ENCODE data around the gene NRDC. TPM values are rescaled to one million over a fixed set of nuclear protein-coding genes. Genes with fewer than 3 reads are reported as not detected.
A peak's percentile ranks its signal among the peaks of the same experiment; 100 is the strongest.

NRDC gene
- total and polyA plus RNA-seq, 2 experiments from 2014 or later: 129 to 217 TPM

DNA sequence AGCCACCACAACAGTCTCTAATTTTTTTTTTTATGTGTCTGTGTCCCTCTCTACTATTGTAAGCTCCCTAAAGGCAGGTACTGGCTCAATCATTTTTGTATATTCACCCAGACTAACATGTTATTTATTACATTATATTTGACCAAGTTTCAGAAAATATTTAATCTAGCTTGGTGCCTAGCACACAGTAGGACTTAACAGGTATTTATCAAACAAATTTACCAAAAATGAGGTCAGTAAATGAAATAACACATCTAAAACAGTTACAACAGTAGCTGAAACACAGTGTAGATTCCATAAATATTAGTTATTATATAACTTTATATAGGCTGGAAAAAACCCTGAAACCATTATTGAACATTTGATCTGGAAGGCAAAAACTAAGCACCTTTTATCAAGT lies 2.7 kb downstream of the NRDC start:
- peak overlapping the region; percentile 89 for H3K4me2 ChIP-seq
- DNase-seq (ENCODE audit: low spot score) (no peak), ATAC-seq (no peak)
- H3K27me3 ChIP-seq (ENCODE audit: insufficient read depth): no peaks in the 10 kb centered on the region
- TF ChIP-seq CREB1 (CRISPR knock-in tag; IDR thresholded peaks at IDR 0.05; ENCODE audit: low read depth) (no peak), EZH2phosphoT487 (IDR thresholded peaks at IDR 0.05; ENCODE audit: unreplicated experiment) (no peak), EZH2 (IDR thresholded peaks at IDR 0.05; ENCODE audit: low read depth, unreplicated experiment) (no peak), JUNB (IDR thresholded peaks at IDR 0.05; ENCODE audit: unreplicated experiment) (no peak), NANOG (IDR thresholded peaks at IDR 0.05; ENCODE audit: borderline replicate concordance) (no peak), ZNF114 (CRISPR knock-in tag; IDR thresholded peaks at IDR 0.05) (no peak), ZNF331 (CRISPR knock-in tag; IDR thresholded peaks at IDR 0.05; ENCODE audit: low read depth) (no peak), STAT1 (IDR thresholded peaks at IDR 0.05; ENCODE audit: unreplicated experiment) (no peak), ETS1 (IDR thresholded peaks at IDR 0.05) (no peak), POLR2AphosphoS5 (IDR thresholded peaks at IDR 0.05; ENCODE audit: low read depth) (no peak)
- TF ChIP-seq, protein P1, sequence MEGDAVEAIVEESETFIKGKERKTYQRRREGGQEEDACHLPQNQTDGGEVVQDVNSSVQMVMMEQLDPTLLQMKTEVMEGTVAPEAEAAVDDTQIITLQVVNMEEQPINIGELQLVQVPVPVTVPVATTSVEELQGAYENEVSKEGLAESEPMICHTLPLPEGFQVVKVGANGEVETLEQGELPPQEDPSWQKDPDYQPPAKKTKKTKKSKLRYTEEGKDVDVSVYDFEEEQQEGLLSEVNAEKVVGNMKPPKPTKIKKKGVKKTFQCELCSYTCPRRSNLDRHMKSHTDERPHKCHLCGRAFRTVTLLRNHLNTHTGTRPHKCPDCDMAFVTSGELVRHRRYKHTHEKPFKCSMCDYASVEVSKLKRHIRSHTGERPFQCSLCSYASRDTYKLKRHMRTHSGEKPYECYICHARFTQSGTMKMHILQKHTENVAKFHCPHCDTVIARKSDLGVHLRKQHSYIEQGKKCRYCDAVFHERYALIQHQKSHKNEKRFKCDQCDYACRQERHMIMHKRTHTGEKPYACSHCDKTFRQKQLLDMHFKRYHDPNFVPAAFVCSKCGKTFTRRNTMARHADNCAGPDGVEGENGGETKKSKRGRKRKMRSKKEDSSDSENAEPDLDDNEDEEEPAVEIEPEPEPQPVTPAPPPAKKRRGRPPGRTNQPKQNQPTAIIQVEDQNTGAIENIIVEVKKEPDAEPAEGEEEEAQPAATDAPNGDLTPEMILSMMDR (conservative IDR thresholded peaks at IDR 0.05; ENCODE audit: low read depth in 2 of 2): no peak
- TF ChIP-seq, protein P2, sequence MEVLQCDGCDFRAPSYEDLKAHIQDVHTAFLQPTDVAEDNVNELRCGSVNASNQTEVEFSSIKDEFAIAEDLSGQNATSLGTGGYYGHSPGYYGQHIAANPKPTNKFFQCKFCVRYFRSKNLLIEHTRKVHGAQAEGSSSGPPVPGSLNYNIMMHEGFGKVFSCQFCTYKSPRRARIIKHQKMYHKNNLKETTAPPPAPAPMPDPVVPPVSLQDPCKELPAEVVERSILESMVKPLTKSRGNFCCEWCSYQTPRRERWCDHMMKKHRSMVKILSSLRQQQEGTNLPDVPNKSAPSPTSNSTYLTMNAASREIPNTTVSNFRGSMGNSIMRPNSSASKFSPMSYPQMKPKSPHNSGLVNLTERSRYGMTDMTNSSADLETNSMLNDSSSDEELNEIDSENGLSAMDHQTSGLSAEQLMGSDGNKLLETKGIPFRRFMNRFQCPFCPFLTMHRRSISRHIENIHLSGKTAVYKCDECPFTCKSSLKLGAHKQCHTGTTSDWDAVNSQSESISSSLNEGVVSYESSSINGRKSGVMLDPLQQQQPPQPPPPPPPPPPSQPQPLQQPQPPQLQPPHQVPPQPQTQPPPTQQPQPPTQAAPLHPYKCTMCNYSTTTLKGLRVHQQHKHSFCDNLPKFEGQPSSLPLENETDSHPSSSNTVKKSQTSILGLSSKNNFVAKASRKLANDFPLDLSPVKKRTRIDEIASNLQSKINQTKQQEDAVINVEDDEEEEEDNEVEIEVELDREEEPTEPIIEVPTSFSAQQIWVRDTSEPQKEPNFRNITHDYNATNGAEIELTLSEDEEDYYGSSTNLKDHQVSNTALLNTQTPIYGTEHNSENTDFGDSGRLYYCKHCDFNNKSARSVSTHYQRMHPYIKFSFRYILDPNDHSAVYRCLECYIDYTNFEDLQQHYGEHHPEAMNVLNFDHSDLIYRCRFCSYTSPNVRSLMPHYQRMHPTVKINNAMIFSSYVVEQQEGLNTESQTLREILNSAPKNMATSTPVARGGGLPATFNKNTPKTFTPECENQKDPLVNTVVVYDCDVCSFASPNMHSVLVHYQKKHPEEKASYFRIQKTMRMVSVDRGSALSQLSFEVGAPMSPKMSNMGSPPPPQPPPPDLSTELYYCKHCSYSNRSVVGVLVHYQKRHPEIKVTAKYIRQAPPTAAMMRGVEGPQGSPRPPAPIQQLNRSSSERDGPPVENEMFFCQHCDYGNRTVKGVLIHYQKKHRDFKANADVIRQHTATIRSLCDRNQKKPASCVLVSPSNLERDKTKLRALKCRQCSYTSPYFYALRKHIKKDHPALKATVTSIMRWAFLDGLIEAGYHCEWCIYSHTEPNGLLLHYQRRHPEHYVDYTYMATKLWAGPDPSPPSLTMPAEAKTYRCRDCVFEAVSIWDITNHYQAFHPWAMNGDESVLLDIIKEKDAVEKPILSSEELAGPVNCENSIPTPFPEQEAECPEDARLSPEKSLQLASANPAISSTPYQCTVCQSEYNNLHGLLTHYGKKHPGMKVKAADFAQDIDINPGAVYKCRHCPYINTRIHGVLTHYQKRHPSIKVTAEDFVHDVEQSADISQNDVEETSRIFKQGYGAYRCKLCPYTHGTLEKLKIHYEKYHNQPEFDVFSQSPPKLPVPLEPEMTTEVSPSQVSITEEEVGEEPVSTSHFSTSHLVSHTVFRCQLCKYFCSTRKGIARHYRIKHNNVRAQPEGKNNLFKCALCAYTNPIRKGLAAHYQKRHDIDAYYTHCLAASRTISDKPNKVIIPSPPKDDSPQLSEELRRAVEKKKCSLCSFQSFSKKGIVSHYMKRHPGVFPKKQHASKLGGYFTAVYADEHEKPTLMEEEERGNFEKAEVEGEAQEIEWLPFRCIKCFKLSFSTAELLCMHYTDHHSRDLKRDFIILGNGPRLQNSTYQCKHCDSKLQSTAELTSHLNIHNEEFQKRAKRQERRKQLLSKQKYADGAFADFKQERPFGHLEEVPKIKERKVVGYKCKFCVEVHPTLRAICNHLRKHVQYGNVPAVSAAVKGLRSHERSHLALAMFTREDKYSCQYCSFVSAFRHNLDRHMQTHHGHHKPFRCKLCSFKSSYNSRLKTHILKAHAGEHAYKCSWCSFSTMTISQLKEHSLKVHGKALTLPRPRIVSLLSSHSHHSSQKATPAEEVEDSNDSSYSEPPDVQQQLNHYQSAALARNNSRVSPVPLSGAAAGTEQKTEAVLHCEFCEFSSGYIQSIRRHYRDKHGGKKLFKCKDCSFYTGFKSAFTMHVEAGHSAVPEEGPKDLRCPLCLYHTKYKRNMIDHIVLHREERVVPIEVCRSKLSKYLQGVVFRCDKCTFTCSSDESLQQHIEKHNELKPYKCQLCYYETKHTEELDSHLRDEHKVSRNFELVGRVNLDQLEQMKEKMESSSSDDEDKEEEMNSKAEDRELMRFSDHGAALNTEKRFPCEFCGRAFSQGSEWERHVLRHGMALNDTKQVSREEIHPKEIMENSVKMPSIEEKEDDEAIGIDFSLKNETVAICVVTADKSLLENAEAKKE (CRISPR knock-in tag; IDR thresholded peaks at IDR 0.05): no peak
- TF ChIP-seq, protein P3, sequence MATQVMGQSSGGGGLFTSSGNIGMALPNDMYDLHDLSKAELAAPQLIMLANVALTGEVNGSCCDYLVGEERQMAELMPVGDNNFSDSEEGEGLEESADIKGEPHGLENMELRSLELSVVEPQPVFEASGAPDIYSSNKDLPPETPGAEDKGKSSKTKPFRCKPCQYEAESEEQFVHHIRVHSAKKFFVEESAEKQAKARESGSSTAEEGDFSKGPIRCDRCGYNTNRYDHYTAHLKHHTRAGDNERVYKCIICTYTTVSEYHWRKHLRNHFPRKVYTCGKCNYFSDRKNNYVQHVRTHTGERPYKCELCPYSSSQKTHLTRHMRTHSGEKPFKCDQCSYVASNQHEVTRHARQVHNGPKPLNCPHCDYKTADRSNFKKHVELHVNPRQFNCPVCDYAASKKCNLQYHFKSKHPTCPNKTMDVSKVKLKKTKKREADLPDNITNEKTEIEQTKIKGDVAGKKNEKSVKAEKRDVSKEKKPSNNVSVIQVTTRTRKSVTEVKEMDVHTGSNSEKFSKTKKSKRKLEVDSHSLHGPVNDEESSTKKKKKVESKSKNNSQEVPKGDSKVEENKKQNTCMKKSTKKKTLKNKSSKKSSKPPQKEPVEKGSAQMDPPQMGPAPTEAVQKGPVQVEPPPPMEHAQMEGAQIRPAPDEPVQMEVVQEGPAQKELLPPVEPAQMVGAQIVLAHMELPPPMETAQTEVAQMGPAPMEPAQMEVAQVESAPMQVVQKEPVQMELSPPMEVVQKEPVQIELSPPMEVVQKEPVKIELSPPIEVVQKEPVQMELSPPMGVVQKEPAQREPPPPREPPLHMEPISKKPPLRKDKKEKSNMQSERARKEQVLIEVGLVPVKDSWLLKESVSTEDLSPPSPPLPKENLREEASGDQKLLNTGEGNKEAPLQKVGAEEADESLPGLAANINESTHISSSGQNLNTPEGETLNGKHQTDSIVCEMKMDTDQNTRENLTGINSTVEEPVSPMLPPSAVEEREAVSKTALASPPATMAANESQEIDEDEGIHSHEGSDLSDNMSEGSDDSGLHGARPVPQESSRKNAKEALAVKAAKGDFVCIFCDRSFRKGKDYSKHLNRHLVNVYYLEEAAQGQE (IDR thresholded peaks at IDR 0.05; ENCODE audit: unreplicated experiment): no peak
- no peaks in the 10 kb centered on the region for H3K27me3 Mint-ChIP-seq (ENCODE audit: insufficient read depth, low read depth, poor library complexity)
- H3K79me2 ChIP-seq (replicated peaks; ENCODE audit: insufficient read depth): peaks cover 76% of the 10 kb centered on the region
- no peaks in the 10 kb centered on the region for H3K9me3 Mint-ChIP-seq
- H3K27ac ChIP-seq (ENCODE audit: low read depth): 0 out of 2 replicates have a peak overlapping the region, but pooled peaks have one; percentile 21
- H2AFZ ChIP-seq: no peak overlapping the region
- H3K36me3 ChIP-seq (ENCODE audit: insufficient read depth): no peaks in the 10 kb centered on the region
- H3K9me2 ChIP-seq (ENCODE audit: insufficient read depth): no peaks in the 10 kb centered on the region
- peaks cover 32% of the 10 kb centered on the region for H3K4me1 Mint-ChIP-seq
- peak overlapping the region; percentile 90 for H3K27ac Mint-ChIP-seq
- H3K4me3 ChIP-seq: peak overlapping the region; percentile 97
- H3K4me3 Mint-ChIP-seq: peak overlapping the region; percentile 53
- peaks cover 19% of the 10 kb centered on the region for H4K20me1 ChIP-seq (replicated peaks; ENCODE audit: insufficient read depth)
- H3K36me3 Mint-ChIP-seq (ENCODE audit: low read depth): peaks cover 3% of the 10 kb centered on the region; the same call in 2 of the 3 replicates
- peaks cover 32% of the 10 kb centered on the region for H3K4me1 ChIP-seq (ENCODE audit: insufficient read depth)
- peaks cover 4% of the 10 kb centered on the region; the same call in 1 of the 2 replicates for H3F3A ChIP-seq (replicated peaks; ENCODE audit: low read depth)

Data from GM23338 (cell line).